Activated CD8-positive, alpha-beta memory T cell treated with anti-CD3 and anti-CD28 coated beads for 36 hours (primary cell): ENCODE results near the gene GDPD3. TPM values are rescaled to one million over a fixed set of nuclear protein-coding genes. Genes with fewer than 3 reads are reported as not detected.

Source experiments
- CTCF ChIA-PET: fragments of 350-600 bp; sonication (Branson Sonifier 250); formaldehyde crosslinking; loops from one replicate; lab custom pipeline; 2021; ENCODE audit warnings: antibody characterized with exemption; lab: Charles Lee
- POLR2A ChIA-PET: fragments of 350-600 bp; sonication (Branson Sonifier 250); formaldehyde crosslinking; loops from one replicate; lab custom pipeline; 2021; ENCODE audit warnings: antibody characterized with exemption; lab: Charles Lee
- total RNA-seq, 2 experiments: library from RNA; stranded (reverse); gene quantifications; one replicate each; pipeline ENCODE4 v1.2.3, GENCODE V29; 2021

Gene GDPD3
- total RNA-seq, 2 experiments from 2014 or later: 3.4 to 4.3 TPM

DNA sequence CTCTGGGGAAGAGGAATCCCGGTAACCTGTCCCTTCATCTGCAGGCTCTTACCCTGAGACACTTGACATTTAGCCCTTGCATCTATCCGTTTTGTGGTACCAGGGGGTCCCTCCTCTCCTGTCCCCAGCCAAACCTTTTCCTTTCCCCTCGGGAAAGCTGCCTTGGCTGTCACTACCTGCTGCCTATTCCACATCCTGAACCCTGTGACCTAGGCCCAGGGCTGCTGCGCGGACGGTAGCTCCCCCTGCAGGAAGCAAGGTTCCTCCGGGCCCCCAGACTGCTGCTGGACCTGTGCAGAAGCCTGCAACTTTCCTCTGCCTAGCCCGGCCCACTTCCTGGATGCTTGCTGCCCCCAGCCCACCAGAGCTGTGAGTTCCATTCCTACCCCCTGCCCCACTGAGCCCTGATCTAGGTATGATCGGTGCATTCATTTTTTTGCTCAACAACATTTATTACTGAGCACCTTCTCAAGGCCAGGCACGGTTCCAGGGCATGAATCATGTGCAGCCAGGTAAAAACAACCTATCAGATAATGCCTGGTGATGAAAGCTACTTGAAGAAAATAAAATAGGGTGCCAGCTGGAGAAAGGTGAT is 58.3 kb downstream of the GDPD3 start:
- POLR2A ChIA-PET: interaction anchor here (2.1 kb wide), 1 partner anchor 10 kb away, joined by 9 read pairs; the partner anchor contains the start of gene ALDOA
- CTCF ChIA-PET: interaction anchor here (0.6 to 2.2 kb wide), 10 partner anchors 8 to 375 kb away, joined by 3 to 7 read pairs (median 3); partner anchors contain the start of gene DCTPP1

Other genes starting within 250 kb of the GDPD3 start
- under 1 TPM; 0.11 to 0.13 TPM for gene SEZ6L2, start 214.0 kb downstream of the GDPD3 start, total RNA-seq
- 1 to 10 TPM; 1.3 to 1.8 TPM for gene ASPHD1, start 213.0 kb downstream of the GDPD3 start, total RNA-seq
- gene KCTD13, start 187.3 kb downstream of the GDPD3 start, total RNA-seq: 10 to 100 TPM; 38.1 to 39.5 TPM
- gene TMEM219, start 151.5 kb downstream of the GDPD3 start, total RNA-seq: 10 to 100 TPM; 40.0 to 40.2 TPM
- gene TAOK2, start 139.7 kb downstream of the GDPD3 start, total RNA-seq: 10 to 100 TPM; 38.8 to 39.1 TPM
- 10 to 100 TPM; 46.1 to 46.2 TPM for gene HIRIP3, start 117.9 kb downstream of the GDPD3 start, total RNA-seq
- gene INO80E, start 117.3 kb downstream of the GDPD3 start, total RNA-seq: 100 to 1,000 TPM; 119 to 123 TPM
- gene DOC2A, start 102.5 kb downstream of the GDPD3 start, total RNA-seq: under 1 TPM; 0.70 to 0.84 TPM
- gene C16orf92, start 90.3 kb downstream of the GDPD3 start, total RNA-seq: not detected
- 1 to 10 TPM; 1.1 to 1.4 TPM for gene TLCD3B, start 82.3 kb downstream of the GDPD3 start, total RNA-seq
- gene ALDOA, start 47.8 kb downstream of the GDPD3 start, total RNA-seq: 1,000 to 10,000 TPM; 2,600 to 2,646 TPM
- gene PPP4C, start 37.5 kb downstream of the GDPD3 start, total RNA-seq: 100 to 1,000 TPM; 125 to 137 TPM
- 1 to 10 TPM; 1.5 to 1.7 TPM for gene TBX6, start 21.6 kb downstream of the GDPD3 start, total RNA-seq
- 10 to 100 TPM; 13.3 to 13.6 TPM for gene YPEL3, start 17.3 kb downstream of the GDPD3 start, total RNA-seq
- gene MAPK3, start 9.7 kb upstream of the GDPD3 start, total RNA-seq: 10 to 100 TPM; 38.7 to 40.8 TPM
- gene CORO1A, start 70.1 kb upstream of the GDPD3 start, total RNA-seq: 100 to 1,000 TPM; 971 to 991 TPM
- gene BOLA2B, start 80.1 kb upstream of the GDPD3 start, total RNA-seq: 100 to 1,000 TPM; 266 to 297 TPM
- 10 to 100 TPM; 62.6 to 72.6 TPM for gene SLX1A, start 80.3 kb upstream of the GDPD3 start, total RNA-seq
- gene SULT1A3, start 85.7 kb upstream of the GDPD3 start, total RNA-seq: 10 to 100 TPM; 11.6 to 12.7 TPM
- 1 to 10 TPM; 7.7 to 8.6 TPM for gene NPIPB13, start 134.9 kb upstream of the GDPD3 start, total RNA-seq
- gene CD2BP2, start 241.8 kb upstream of the GDPD3 start, total RNA-seq: 10 to 100 TPM; 77.8 to 80.4 TPM